ENCODE data around the gene C10orf105.

Gene C10orf105

DNA sequence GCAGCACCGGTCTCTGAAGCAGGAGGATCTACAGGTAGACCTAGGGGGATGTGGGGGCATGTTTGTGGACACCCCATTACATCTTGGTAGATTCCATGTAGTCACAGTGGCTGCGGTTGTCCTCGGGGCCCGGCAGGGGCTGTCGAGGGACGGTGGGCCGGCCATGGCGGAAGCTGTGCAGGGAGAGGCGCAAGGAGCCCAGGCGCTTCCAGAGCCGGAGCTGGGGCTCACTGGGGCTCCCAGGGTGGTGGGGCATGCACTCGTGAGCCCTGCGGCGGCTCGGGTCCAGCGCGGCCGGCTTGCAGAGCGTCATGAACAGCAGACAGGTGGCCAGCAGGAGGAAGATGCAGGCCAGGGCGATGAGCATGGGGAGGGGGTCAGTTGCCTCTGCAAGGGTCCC is 3.7 kb downstream of the C10orf105 start:
- no peak for DNase-seq

DNA sequence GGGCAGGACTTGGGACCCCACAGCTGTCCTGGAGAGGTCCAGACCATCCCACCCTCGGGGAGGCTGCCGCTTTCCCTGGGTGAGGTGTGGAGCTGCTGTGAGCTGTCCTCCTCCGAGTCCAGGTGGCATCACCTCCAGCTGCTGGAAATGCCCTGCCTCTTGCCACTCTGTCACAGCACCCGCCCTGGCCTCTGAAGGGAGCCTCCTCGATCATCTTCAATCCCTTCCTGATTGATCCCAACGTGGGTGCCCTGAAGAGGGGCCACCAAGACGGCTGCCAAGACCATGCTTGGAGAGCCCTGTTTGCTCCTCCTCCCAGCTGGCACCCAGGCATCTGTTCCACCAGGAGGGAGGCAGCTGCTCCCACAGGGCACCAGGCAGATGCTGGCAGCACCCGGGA is 4.6 kb downstream of the C10orf105 start:
- no peak for DNase-seq

DNA sequence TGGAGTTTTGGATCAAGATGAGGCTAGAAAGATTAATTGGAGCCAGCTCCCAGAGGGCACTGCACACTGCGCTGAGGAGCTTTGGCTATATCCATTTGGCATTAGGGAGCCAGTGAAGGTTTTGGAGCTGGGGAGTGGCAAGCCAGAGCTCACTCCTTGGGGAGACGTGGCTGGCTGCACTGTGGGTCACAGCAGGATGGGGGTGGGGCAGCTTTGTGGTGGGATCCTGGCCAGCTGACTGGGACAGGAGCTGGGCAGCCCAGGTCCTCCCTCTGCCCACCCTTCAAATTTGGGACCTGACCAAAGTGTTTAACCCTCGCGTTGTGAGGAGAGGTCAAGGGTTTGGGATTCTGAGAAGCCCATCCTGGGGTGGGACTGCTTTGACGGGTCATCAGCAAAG is 5.0 kb downstream of the C10orf105 start:
- no peak for DNase-seq

GRCh38 chr10:71714031-71714410 is 5.6 kb downstream of the C10orf105 start:
- DNase-seq, result no peak

DNA sequence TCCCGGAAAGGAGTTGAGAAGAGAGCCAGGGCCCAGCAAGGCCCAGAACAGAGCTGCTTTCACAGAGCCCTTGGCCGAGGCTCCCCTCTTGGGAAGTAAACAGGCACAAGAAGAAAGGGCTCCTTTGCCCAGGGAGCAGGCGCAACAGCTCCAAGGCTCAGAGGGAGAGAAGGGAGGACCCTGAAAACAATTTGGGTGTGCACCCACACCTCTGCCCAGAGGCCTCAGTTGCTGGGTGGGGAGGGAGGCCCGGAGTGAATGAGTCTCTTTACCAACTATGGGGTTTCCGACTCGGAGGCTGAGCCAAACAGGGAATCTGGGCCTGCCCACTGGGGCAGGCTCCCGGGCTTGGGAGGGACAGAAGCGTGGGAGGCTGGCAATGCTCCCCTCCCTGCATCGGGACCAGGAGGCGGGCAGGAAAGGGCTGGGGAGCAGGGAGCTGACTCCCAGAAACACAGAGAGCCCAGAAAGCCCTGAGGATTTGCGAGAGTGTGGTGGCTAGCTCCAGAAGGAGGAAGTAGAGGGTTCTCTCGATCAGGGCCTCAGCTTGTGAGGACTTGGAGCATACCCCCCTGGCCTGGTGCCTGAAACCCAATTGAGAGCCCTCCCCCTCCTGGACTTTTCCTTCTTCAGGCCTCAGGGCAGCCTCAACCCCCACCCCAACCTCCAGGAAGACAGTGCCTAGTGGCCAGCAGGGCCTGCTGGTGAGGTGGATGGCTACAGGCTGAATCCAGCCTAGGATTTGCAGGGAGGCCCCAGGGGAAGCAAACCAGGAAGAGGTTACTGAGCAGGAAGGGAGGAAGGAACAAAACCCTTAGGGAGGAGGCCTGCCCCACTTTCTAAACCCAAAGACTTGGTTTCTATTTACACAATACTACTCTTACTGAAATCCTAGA is 6.2 kb downstream of the C10orf105 start:
- no peak for DNase-seq

GRCh38 chr10:71712572-71713134 is 6.9 kb downstream of the C10orf105 start:
- no peak for DNase-seq

DNA sequence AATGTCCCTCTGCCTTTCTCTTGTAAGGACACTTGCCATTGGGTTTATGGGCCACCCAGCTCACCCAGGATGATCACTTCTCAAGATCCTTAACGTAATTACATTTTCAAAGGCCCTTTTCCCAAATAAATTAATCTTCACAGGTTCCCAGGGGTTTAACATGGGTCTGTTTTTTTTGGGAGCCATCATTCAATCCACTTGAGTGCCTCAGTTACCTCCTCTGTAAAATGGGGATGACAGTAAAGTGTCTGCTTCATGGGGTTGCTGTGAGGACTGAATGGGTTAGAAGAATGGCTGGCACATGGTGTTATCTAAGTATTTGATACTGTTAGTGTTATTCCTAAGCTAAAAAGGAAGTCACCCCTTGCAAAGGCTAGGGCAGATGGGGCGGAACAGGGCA is 7.4 kb downstream of the C10orf105 start:
- no peak for DNase-seq

- DNase-seq, result no peak
Observed at GRCh38 chr10:71711052-71711623, 8.4 kb downstream of the C10orf105 start.

- no peak for DNase-seq
Observed at GRCh38 chr10:71710519-71710918, 9.1 kb downstream of the C10orf105 start.

DNA sequence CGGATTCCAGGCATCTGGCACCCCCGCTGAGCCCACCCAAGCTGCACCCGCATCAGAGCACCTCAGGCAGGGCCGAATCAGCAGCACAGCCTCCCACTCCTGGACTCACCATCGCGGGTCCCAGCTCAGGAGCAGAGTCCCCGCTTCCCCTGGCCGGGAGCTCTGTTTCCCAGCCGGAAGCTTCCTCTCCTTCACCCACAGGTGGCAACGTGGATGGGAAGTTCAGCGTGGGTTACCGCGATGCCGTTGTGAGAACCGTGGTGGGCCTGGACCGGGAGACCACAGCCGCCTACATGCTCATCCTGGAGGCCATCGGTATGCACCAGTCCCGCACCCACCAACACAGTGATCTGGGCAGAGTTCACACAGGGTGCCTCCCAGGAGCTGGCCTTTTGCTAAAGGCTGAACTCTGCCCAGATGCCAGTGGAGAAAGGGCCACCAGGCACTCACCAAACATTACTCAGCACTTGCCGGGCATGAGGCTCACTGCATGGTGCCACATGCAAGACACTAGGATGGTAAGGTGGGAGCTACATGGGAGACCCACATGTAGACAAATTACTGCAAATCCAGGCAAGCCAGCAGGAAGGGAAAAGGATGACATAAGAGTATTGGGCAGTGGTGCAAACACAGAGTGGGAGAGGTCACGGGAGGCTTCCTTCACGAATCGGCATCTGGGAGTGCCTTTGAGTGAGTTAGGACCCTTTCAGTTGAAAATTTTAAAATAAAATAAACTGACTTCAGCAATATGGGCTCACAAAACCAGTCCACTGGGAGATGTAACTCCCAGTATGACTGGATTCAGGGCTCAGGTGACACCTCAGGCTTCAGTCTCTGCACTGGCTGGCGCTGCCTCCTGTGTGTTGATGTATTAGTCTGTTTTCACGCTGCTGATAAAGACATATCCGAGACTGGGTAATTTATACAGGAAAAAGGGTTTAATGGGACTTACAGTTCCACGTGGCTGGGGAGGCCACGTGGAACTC is 10.4 kb downstream of the C10orf105 start:
- DNase-seq, result no peak

DNA sequence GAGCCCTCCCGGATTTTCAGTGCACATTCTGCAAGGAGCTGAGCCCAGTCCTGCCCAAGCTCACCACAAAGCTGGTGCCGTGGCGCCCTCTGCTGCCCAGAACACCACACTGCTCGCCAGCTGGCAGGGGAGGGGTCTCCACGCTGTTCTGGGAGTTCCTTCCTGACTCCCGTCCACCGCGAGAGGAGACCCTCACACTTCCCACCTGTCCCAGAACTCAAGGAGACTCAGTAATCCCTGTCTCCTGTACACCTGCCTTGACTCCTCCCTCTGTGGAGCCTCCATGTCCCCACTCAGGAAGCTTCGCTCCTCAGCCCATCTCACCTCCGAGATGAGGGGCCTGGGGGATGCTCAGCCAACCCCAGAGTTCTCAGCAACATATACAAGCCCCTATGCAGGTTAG is 11.3 kb downstream of the C10orf105 start:
- DNase-seq, result no peak

DNA sequence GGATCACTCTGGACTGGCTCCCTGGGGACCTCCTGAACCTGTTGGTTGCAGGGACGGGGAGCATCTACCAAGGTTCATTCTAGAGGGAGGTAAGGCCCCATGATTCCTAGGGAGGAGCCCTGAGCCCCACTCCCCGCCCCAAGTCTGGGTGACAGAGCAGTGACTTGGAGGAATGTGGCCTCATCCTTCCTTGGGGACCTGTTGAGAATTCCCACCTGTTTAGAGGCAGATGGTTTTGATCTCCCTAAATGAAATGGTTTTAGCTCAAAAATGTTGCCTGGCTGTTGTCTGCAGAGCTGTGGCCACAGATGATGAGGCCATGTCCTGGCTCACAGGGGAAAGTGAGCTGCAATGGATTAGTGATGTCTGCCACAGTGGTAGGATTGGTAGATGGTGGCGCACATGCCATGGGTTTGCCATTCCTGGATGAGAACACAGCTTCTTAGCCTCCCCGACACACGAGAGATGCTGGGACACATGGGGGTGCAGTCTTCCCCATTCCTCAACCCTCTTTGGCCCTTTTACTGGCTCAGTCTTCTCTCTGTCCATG is 12.3 kb downstream of the C10orf105 start:
- no peak for DNase-seq

- no peak for DNase-seq
Observed at GRCh38 chr10:71706216-71707121, 13.1 kb downstream of the C10orf105 start.

DNA sequence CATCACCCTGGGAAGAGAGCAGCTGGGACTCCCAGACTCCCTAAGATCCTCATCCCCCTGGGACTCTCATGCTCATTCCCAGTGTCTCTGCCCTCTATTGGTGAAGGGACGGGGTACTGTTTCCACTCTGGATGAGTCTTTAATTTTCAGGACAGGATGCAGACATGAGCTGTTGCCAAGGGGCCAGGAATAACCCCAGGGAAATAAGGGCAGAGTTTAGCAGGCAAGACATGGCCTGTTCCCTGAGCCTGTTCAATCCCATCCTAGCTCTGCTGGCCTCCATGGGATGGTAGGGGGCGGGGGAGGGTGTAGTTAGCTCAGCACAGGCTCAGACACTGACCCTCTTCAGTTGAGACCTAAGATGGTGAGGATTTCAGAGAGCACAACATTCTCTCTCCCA is 14.0 kb downstream of the C10orf105 start:
- no peak for DNase-seq

DNA sequence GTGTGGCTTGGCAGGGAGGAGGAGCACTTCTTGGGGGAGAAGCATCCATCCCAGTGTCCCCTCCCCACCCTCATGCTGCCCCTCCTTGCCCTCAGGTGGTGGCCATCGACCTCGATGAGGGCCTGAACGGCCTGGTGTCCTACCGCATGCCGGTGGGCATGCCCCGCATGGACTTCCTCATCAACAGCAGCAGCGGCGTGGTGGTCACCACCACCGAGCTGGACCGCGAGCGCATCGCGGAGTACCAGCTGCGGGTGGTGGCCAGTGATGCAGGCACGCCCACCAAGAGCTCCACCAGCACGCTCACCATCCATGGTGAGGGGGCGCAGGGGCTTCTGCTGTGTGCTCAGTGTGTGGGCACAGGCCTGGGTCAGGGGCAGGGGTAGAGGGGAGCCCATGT is 14.8 kb downstream of the C10orf105 start:
- DNase-seq, result no peak

GRCh38 chr10:71703577-71703976 is 16.0 kb downstream of the C10orf105 start:
- DNase-seq, result no peak

GRCh38 chr10:71701496-71702132 is 18.0 kb downstream of the C10orf105 start:
- no peak for DNase-seq

- no peak for DNase-seq
Observed at GRCh38 chr10:71700731-71701368, 18.7 kb downstream of the C10orf105 start.

GRCh38 chr10:71698737-71699136 is 20.8 kb downstream of the C10orf105 start:
- DNase-seq, result no peak

- DNase-seq, result no peak
Observed at GRCh38 chr10:71697938-71698709, 21.5 kb downstream of the C10orf105 start.

All from NCI-H510A treated with DMSO at 0.1 percent for 48 hours (cell line).